Left renal pelvis (tissue), 4 donors: Measurements from ENCODE around the gene ZNRF3. TPM values are rescaled to one million over a fixed set of nuclear protein-coding genes. Genes with fewer than 3 reads are reported as not detected.
"Not testable (repeated sequence)": the region's sequence is repeated elsewhere in the genome, so short reads cannot be mapped to it uniquely, and the experiment has no call there.

Experiments used
- DNase-seq, 4 donors: peaks; one replicate each; pipeline ENCODE4 v3.0.0-alpha.2; 2013; ENCODE audit warnings: low read depth in 4 of 4, low spot score in 3 of 4
- polyA plus RNA-seq, 4 donors: library from polyadenylated mRNA; unstranded; fragments of 120-200 nt; gene quantifications; one replicate each; pipeline ENCODE4 v1.2.1, GENCODE V29; 2013; ENCODE audit not compliant: insufficient read length in 4 of 4

The ZNRF3 gene
- polyA plus RNA-seq, 4 donors, result 9.6 to 30.3 (median 29.2) TPM

GRCh38 chr22:28927630-28928029 is 44.3 kb downstream of the ZNRF3 start:
- no peak for DNase-seq

- DNase-seq, result no peak
These were observed 45.8 kb downstream of the ZNRF3 start for GRCh38 chr22:28929197-28929596.

DNA sequence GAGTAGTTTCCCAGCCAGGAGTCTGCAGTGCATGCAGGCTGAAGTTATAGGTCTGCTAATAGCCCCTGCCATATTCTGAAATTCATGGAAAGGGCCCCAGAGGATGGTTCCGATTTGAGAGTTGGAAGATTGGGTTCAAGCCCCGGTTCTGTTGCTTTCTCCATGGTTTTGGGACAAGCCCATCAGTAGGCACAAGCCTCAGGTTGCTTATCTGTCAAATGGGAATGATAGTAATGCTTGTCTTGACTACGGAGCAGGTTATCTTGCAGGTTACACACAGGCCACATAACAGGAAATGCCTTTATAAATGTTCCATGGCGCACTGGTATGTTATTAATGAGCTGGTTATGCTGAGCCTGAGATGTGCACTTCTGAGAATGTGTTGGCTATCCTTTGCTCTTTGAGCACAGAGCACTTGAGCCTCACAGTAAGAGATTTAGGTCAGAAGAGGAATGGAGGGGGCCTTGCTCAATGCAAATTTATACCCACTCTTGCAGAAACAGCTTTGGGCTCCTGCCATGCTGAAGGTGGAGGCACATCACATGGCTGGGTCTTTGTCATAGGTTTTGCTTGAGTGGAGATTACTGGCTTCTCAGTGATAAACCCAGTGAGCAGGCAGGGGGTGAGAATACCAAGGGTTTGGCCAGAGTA is 47.1 kb downstream of the ZNRF3 start:
- no peak for DNase-seq

GRCh38 chr22:28931844-28932567 is 48.6 kb downstream of the ZNRF3 start:
- DNase-seq, result no peak

DNA sequence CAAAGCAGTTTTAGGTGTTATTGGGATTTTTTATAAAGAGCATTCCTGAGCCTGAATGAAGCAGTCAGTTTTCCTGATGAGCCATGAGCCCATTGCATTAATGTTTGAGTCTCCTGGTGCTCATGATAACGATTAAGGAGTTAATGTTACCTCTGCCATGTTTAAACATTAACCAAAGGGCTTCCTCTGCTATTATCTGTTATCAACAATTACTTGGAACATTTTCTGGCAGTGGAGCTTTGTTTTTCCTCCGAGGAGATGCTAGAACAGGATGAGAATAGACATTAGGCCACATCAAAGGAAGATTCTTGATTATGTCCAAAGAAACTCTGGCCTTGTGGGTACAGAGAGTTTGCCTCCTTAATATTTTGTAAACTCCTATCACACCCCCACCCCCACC is 49.9 kb downstream of the ZNRF3 start:
- DNase-seq, result no peak

- no peak for DNase-seq
These were observed 50.7 kb downstream of the ZNRF3 start for GRCh38 chr22:28934026-28934425.

- no peak for DNase-seq
These were observed 51.8 kb downstream of the ZNRF3 start for GRCh38 chr22:28935140-28935539.

- DNase-seq, result no peak
These were observed 52.3 kb downstream of the ZNRF3 start for GRCh38 chr22:28935713-28936112.

DNA sequence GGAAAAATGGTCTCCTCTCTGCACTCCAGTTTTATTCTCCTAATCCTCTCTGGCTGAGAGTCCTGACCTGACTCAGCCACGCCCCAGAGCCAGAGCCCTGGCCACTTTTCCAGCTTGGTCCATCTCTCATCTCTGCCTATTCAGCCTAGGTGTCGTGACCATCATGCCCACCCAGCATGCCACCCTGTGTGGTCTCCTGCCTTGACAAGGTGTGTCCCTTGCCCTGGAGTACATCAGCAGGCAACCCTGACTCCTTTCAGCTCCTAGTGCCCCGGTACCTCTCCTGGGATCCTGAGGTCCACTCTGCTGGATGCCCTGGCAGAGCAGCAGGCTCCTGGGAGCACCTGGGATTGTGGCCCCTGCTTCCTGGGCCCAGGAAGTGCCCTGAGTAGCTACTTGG is 52.8 kb downstream of the ZNRF3 start:
- no peak for DNase-seq

GRCh38 chr22:28937206-28938025 is 54.0 kb downstream of the ZNRF3 start:
- no peak for DNase-seq

DNA sequence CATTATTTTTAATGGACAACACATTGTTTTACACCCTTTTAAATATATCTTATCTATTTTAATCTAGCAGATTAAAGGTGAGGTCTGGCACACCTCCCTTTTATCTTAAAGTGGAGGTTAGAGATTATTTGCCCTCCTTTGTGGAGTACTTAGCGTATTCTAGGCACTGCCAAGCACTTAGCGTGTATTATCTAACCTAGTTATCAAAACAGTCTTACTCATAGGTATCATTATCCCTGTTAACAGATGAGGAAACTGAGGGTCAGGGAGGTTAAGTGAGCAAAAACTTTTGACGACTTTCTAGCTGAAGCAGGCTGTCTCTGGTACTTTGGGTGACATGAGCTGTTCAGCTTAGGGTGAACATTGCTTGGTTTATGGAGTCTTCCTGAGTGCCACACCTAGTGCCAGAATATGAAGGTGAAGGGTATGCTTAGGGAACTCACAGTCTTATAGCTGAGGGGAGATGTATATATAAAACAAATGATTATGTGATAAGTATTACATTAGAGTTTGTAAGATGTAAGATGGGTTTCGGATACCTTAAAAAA is 55.0 kb downstream of the ZNRF3 start:
- no peak for DNase-seq

- DNase-seq, result no peak
These were observed 56.0 kb downstream of the ZNRF3 start for GRCh38 chr22:28939394-28939793.

- no peak for DNase-seq
These were observed 56.6 kb downstream of the ZNRF3 start for GRCh38 chr22:28939932-28940331.

GRCh38 chr22:28940441-28940840 is 57.1 kb downstream of the ZNRF3 start:
- no peak for DNase-seq

DNA sequence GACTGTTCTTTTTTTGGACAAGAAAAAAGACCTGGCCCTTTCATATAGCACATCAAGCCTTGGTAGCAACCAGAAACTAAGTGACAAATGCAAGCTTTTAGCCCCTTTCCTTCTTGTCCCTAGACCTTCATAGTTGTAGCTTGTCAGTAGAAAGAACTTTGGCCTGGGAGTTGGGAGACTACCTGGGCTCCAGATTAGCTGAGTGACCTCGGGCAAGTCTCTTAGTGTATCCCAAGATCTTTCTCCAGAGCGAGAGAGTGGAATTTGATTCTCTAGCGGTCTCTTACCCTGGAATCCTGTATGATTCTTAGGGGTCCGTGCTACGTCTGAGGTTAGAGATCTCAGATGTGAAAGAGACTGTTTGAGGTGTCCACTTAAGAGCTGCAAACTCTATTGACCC is 59.0 kb downstream of the ZNRF3 start:
- DNase-seq, result no peak

DNA sequence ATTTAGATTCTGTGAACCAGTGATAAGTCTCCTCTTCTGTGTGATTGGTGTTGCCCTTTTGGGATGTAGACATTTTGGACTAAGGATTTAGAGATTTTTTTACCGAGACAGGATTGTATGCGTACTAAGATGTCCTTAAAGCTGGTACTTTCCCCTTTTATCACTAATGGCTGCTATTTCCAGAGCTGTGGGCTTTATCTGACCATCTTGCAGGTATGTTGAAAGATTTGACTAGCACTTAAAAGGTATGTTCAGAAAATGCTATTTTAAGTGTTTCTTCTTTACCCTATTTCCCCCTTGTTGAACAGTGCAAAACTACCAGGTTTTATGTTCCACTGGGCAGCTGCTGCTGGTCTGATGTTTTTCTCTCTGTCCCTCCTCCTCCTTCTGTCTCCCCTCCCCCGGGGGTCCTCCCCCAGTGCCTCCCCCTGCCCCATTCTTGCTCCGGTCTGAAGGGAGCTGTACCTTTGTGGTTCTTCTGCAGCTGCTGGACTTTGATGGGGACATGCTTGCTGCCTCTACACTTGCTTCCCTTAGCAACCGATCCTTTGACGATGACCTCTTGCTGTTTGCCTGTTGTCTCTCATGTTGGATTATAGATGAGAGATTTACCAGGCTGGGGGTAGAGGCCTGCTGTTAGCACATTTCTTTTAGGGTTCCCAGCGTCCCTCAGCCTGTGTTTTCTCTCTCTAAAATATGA is 59.6 kb downstream of the ZNRF3 start:
- no peak for DNase-seq

DNA sequence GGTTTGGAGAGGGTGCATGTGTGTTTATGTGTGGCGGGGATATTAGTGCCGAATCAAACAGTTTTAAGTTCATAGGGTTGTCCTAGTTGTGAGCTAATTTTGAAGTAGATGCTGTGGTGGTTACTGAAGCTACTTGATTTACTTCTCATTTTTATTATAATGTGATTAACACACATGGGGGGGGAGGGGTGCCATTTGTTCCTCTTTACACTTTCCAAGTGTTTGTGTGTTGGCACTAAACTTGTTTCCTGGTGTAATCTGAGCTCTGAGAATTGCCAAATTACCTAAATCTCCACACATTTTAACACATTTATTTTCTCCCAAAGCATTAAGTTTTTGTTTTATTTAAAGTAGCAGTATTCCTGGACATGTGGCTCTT is 60.1 kb downstream of the ZNRF3 start:
- DNase-seq, result no peak

GRCh38 chr22:28947125-28947524 is 63.8 kb downstream of the ZNRF3 start:
- DNase-seq, result no peak

DNA sequence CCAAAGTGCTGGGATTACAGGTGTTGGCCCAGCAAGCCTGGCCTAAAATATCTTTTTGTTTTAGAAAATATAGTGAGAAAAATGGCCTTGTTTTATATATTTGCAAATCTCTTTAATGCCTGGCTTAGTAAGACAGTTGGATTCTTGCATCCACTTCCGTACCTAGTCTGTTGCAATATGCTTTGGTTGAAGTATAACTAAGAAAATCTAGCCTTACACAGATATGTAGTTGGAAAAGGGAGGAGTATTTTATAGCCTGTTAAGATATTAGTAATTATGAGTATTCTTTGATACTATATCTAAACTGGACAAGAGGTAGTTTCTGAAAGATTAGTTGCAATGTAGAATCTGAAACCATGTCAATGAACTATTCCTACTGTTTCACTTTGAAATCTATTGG is 65.1 kb downstream of the ZNRF3 start:
- no peak for DNase-seq

- not testable (repeated sequence) for DNase-seq
These were observed 65.6 kb downstream of the ZNRF3 start for GRCh38 chr22:28948860-28949551.
